T-helper 17 cell (primary cell): ENCODE results near the gene HIBADH. TPM values are rescaled to one million over a fixed set of nuclear protein-coding genes. Genes with fewer than 3 reads are reported as not detected.

Experiments used
- ATAC-seq: fragments of 150-1000 bp; cut with Tn5 transposase; 2 replicates; pipeline ENCODE4 v1.10.0; 2021; ENCODE audit warnings: mild to moderate bottlenecking, moderate library complexity
- DNase-seq, 3 donors: peaks; one replicate each; pipeline versions ENCODE4 v3.0.0 to v3.0.0-alpha.2; 2020 to 2021
- H3K9me3 ChIP-seq: one replicate; pipeline ENCODE4 v1.7.0; 2013; ENCODE audit warnings: low read length, mild to moderate bottlenecking; ENCODE audit not compliant: control insufficient read depth, poor library complexity, severe bottlenecking
- H3K27ac Mint-ChIP-seq: one replicate; pipeline ENCODE4 v1.8.0; 2022; ENCODE audit warnings: mild to moderate bottlenecking, moderate library complexity, mixed read lengths
- H3K27me3 Mint-ChIP-seq: one replicate; pipeline ENCODE4 v1.8.0; 2022; ENCODE audit warnings: mixed read lengths
- H3K36me3 Mint-ChIP-seq: one replicate; pipeline ENCODE4 v1.8.0; 2022; ENCODE audit warnings: low read depth, mixed read lengths
- H3K4me1 Mint-ChIP-seq: one replicate; pipeline ENCODE4 v1.8.0; 2022; ENCODE audit warnings: mild to moderate bottlenecking, mixed read lengths
- H3K4me3 Mint-ChIP-seq: one replicate; pipeline ENCODE4 v1.8.0; 2022; ENCODE audit warnings: mild to moderate bottlenecking, moderate library complexity, mixed read lengths
- total RNA-seq, 4 donors: library from RNA in 2 of 4; stranded (reverse) in 2 of 4; gene quantifications; one replicate each; pipeline ENCODE4 v1.2.3 and lab custom pipeline; 2022 to 2026

HIBADH gene
- 1 to 10 TPM; 5.7 to 8.0 TPM for total RNA-seq
- total RNA-seq (lab: John Stamatoyannopoulos, UW): 12.7 to 16.5 reads per million in 2 donors

- no peaks in the 10 kb centered on the region for H3K9me3 ChIP-seq
- H3K4me3 Mint-ChIP-seq: peak within 1 kb of the TSS; percentile 87
- DNase-seq (peak; percentile 93 to 96 (median 95)), ATAC-seq (peak; percentile 96)
- H3K27ac Mint-ChIP-seq: peak within 1 kb of the TSS; percentile 91
- H3K36me3 Mint-ChIP-seq: peaks cover 2% of the 10 kb centered on the region
- no peaks in the 10 kb centered on the region for H3K27me3 Mint-ChIP-seq
- H3K4me1 Mint-ChIP-seq: peaks cover 9% of the 10 kb centered on the region
Measured at GRCh38 chr7:27662490-27663205, at the start of gene HIBADH. Gene HIBADH, minus strand, starts transcription at chr7:27662883. Its CDS starts 95 bp downstream, at chr7:27662788.

GRCh38 chr7:27712217-27712616, 49.5 kb upstream of the HIBADH start:
- Mint-ChIP-seq H3K4me1 (no peaks in the 10 kb centered on the region), H3K36me3 (peaks cover 2% of the 10 kb centered on the region), H3K27me3 (peaks cover 14% of the 10 kb centered on the region), H3K4me3 (no peak overlapping the region), H3K27ac (no peak overlapping the region)
- DNase-seq (no peak), ATAC-seq (no peak)
- H3K9me3 ChIP-seq: no peaks in the 10 kb centered on the region

GRCh38 chr7:27709137-27710075, 46.7 kb upstream of the HIBADH start:
- H3K36me3 Mint-ChIP-seq: peaks cover 4% of the 10 kb centered on the region
- ATAC-seq: no peak
- H3K4me3 Mint-ChIP-seq: no peak overlapping the region
- H3K27me3 Mint-ChIP-seq: peaks cover 8% of the 10 kb centered on the region
- no peak for DNase-seq
- no peak overlapping the region for H3K27ac Mint-ChIP-seq
- no peaks in the 10 kb centered on the region for H3K4me1 Mint-ChIP-seq
- H3K9me3 ChIP-seq: no peaks in the 10 kb centered on the region

- H3K9me3 ChIP-seq: no peaks in the 10 kb centered on the region
- H3K4me1 Mint-ChIP-seq: no peaks in the 10 kb centered on the region
- DNase-seq (no peak), ATAC-seq (no peak)
- peaks cover 8% of the 10 kb centered on the region for H3K27me3 Mint-ChIP-seq
- H3K27ac Mint-ChIP-seq: no peak overlapping the region
- peaks cover 4% of the 10 kb centered on the region for H3K36me3 Mint-ChIP-seq
- no peak overlapping the region for H3K4me3 Mint-ChIP-seq
Measured at GRCh38 chr7:27708485-27708884, 45.8 kb upstream of the HIBADH start.

- H3K9me3 ChIP-seq: no peaks in the 10 kb centered on the region
- Mint-ChIP-seq H3K4me1 (no peaks in the 10 kb centered on the region), H3K27me3 (peaks cover 22% of the 10 kb centered on the region), H3K27ac (no peak overlapping the region), H3K36me3 (peaks cover 3% of the 10 kb centered on the region), H3K4me3 (no peak overlapping the region)
- DNase-seq: no peak
- ATAC-seq: no peak
Measured at GRCh38 chr7:27705200-27705594, 42.5 kb upstream of the HIBADH start.

- H3K9me3 ChIP-seq: no peaks in the 10 kb centered on the region
- ATAC-seq: no peak
- Mint-ChIP-seq H3K27ac (no peak overlapping the region), H3K36me3 (peaks cover 3% of the 10 kb centered on the region), H3K4me1 (no peaks in the 10 kb centered on the region), H3K27me3 (peaks cover 22% of the 10 kb centered on the region), H3K4me3 (no peak overlapping the region)
- no peak for DNase-seq
Measured at GRCh38 chr7:27704422-27705199, 41.9 kb upstream of the HIBADH start.

- no peak overlapping the region for H3K4me3 Mint-ChIP-seq
- no peak overlapping the region for H3K27ac Mint-ChIP-seq
- H3K9me3 ChIP-seq: no peaks in the 10 kb centered on the region
- DNase-seq (no peak), ATAC-seq (no peak)
- peaks cover 22% of the 10 kb centered on the region for H3K27me3 Mint-ChIP-seq
- no peaks in the 10 kb centered on the region for H3K4me1 Mint-ChIP-seq
- H3K36me3 Mint-ChIP-seq: peaks cover 3% of the 10 kb centered on the region
Measured at GRCh38 chr7:27703181-27703580, 40.5 kb upstream of the HIBADH start.

- DNase-seq: no peak
- Mint-ChIP-seq H3K27ac (no peak overlapping the region), H3K4me1 (no peaks in the 10 kb centered on the region), H3K36me3 (peaks cover 3% of the 10 kb centered on the region), H3K27me3 (peaks cover 22% of the 10 kb centered on the region), H3K4me3 (no peak overlapping the region)
- ATAC-seq: no peak
- no peaks in the 10 kb centered on the region for H3K9me3 ChIP-seq
Measured at GRCh38 chr7:27700501-27700900, 37.8 kb upstream of the HIBADH start.

GRCh38 chr7:27699751-27700150, 37.1 kb upstream of the HIBADH start:
- Mint-ChIP-seq H3K36me3 (no peaks in the 10 kb centered on the region), H3K27me3 (peaks cover 15% of the 10 kb centered on the region), H3K27ac (peak overlapping the region; percentile 32), H3K4me1 (no peaks in the 10 kb centered on the region), H3K4me3 (no peak overlapping the region)
- no peaks in the 10 kb centered on the region for H3K9me3 ChIP-seq
- ATAC-seq (no peak), DNase-seq (no peak)

- H3K27me3 Mint-ChIP-seq: peaks cover 14% of the 10 kb centered on the region
- ATAC-seq: peak; percentile 41
- H3K4me1 Mint-ChIP-seq: no peaks in the 10 kb centered on the region
- no peak overlapping the region for H3K27ac Mint-ChIP-seq
- DNase-seq: no peak
- H3K4me3 Mint-ChIP-seq: no peak overlapping the region
- H3K9me3 ChIP-seq: no peaks in the 10 kb centered on the region
- no peaks in the 10 kb centered on the region for H3K36me3 Mint-ChIP-seq
Measured at GRCh38 chr7:27697861-27698430, 35.3 kb upstream of the HIBADH start.

- Mint-ChIP-seq H3K4me3 (no peak overlapping the region), H3K36me3 (no peaks in the 10 kb centered on the region), H3K27me3 (peaks cover 4% of the 10 kb centered on the region), H3K27ac (no peak overlapping the region), H3K4me1 (peaks cover 4% of the 10 kb centered on the region)
- DNase-seq: no peak
- no peaks in the 10 kb centered on the region for H3K9me3 ChIP-seq
- ATAC-seq: no peak
Measured at GRCh38 chr7:27695096-27695495, 32.4 kb upstream of the HIBADH start.

- H3K27ac Mint-ChIP-seq: no peak overlapping the region
- H3K36me3 Mint-ChIP-seq: no peaks in the 10 kb centered on the region
- H3K4me1 Mint-ChIP-seq: peaks cover 9% of the 10 kb centered on the region
- H3K9me3 ChIP-seq: no peaks in the 10 kb centered on the region
- H3K27me3 Mint-ChIP-seq: peaks cover 14% of the 10 kb centered on the region
- no peak overlapping the region for H3K4me3 Mint-ChIP-seq
- ATAC-seq (no peak), DNase-seq (no peak)
Measured at GRCh38 chr7:27693794-27694193, 31.1 kb upstream of the HIBADH start.
